Stimulated activated effector memory CD8-positive, alpha-beta T cell treated with anti-CD3 and anti-CD28 coated beads, Interleukin-12 subunit alpha, Interleukin-12 subunit beta, amount 100 ng/mL, for 72 hours (primary cell): ENCODE measurements around the gene KIF5A.

Source experiments
- ATAC-seq: fragments of 150-1000 bp; cut with Tn5 transposase; 2 replicates; pipeline ENCODE4 v1.10.0; 2021
- DNase-seq, 2 donors: peaks; one replicate each; pipeline ENCODE4 v3.0.0; 2021 to 2022; ENCODE audit warnings: low spot score in 2 of 2
- H3K27ac Mint-ChIP-seq: one replicate; pipeline ENCODE4 v1.8.0; 2022; ENCODE audit warnings: mild to moderate bottlenecking, mixed read lengths
- H3K36me3 Mint-ChIP-seq: one replicate; pipeline ENCODE4 v1.8.0; 2022; ENCODE audit warnings: mild to moderate bottlenecking, mixed read lengths
- H3K4me1 Mint-ChIP-seq: one replicate; pipeline ENCODE4 v1.8.0; 2022; ENCODE audit warnings: mixed read lengths
- H3K4me3 Mint-ChIP-seq: one replicate; pipeline ENCODE4 v1.8.0; 2022; ENCODE audit warnings: mild to moderate bottlenecking, mixed read lengths
- H3K9me3 Mint-ChIP-seq: one replicate; pipeline ENCODE4 v1.8.0; 2022; ENCODE audit warnings: mixed read lengths

The KIF5A gene

DNA sequence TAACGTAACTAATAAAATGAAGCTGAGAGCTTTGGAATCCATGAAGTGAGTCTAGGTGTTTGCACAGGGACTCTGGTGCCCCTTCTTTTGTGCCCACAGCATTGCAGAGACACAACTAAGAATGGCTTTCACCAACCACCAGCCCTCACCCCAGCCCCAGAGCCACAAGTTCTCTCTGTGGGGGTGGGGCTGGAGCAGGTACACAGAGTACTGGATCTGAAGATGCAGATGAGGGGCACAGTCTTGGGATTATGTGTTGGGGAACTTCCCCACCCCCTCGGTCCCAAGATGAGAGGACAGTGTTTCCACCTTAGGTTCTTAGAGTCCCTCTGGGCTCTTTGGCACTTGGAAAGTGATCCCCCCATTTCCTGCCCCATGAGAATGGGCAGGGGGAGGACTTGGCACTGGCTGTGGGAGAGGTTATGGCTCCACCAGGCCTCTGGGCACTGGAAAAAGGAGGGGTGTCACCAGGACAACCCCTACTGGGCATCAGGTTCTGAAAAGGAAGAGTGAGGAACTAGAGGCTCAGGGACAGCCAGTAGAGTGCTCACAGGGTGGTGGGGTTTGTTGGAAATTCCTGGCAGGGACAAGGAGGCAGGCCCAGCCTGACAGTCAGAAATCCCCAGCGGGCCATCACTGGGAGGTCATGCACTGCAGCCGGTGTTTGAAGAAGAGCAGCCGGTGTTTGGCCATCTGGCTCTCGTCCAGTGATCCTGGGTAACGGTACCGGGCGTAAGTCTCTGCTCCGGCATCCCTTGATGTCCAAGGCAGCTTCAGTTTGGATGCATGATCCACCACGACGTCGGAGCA lies 76.5 kb downstream of the KIF5A start:
- H3K4me3 Mint-ChIP-seq: no peak overlapping the region
- H3K36me3 Mint-ChIP-seq: no peaks in the 10 kb centered on the region
- peak in 1 of 2 donors; percentile 45 for DNase-seq
- H3K27ac Mint-ChIP-seq: no peak overlapping the region
- H3K9me3 Mint-ChIP-seq: no peaks in the 10 kb centered on the region
- peaks cover 31% of the 10 kb centered on the region for H3K4me1 Mint-ChIP-seq
- no peak for ATAC-seq

DNA sequence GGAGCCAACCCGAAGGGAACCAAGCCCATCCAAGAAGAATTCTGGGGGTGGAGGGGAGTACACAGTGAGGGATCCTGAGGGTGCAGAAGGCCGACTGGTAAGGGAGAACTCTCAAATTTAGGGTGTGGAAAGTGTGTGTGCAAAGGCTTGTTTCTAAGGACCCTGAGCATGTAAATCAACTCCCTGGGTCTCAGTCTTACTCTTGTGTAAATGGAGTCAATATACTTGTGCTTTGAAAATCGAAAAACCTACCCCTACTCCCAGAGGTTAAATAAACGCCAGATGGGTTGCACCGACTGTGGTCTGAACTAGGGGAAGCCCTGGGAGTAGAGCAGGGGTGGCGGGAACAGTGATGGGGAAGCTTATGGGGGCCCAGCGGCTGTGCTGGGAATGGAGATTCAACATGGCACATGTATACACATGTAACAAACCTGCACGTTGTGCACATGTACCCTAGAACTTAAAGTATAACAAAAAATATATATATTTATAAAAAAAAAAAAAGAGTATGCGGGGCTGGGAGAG lies 77.1 kb downstream of the KIF5A start:
- Mint-ChIP-seq H3K27ac (no peak overlapping the region), H3K36me3 (no peaks in the 10 kb centered on the region), H3K4me1 (peaks cover 31% of the 10 kb centered on the region), H3K9me3 (no peaks in the 10 kb centered on the region), H3K4me3 (peak overlapping the region; percentile 29)
- no peak for ATAC-seq
- DNase-seq: peak in 1 of 2 donors; percentile 39

DNA sequence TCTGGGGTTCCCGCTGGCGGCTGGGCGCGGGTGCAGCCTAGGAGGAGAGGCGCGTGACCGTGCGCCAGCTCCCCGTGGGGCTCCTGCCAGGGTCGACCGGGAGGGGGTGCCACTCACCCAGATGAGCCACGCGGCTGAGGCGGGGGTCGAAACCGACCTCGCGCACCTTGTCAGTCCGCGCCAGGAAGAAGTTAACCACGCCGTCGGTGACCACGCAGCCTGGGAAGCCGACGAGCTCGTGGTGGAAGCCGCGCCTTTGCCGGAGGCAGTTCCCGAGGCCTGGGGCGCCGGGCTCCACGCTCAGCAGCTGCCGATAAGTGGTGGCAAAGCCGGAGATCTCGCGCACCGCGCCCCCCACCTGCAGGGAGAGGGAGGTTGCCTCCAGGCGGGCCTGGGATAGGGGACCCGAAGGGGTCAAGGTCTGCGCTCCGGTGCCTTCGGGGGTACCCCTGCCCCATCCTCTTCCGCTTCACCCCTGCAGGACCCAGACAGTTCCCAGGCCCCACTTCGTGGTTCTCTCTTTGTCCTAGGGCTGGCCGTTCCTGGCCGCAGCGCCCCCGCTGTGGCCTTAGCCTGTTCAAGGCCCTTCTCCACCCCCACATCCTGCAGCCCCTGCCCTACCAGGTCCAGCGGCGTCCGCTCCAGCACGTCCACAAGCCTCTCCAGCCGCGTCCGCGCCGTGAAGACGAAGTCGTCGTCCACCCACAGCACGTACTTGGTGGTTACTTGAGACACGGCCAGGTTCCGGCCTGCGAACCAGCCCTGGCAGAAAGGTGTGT lies 77.8 kb downstream of the KIF5A start:
- Mint-ChIP-seq H3K36me3 (no peaks in the 10 kb centered on the region), H3K27ac (no peak overlapping the region), H3K4me3 (peak overlapping the region; percentile 29), H3K4me1 (peaks cover 30% of the 10 kb centered on the region), H3K9me3 (no peaks in the 10 kb centered on the region)
- DNase-seq (peak in 1 of 2 donors; percentile 52), ATAC-seq (peak; percentile 46)

DNA sequence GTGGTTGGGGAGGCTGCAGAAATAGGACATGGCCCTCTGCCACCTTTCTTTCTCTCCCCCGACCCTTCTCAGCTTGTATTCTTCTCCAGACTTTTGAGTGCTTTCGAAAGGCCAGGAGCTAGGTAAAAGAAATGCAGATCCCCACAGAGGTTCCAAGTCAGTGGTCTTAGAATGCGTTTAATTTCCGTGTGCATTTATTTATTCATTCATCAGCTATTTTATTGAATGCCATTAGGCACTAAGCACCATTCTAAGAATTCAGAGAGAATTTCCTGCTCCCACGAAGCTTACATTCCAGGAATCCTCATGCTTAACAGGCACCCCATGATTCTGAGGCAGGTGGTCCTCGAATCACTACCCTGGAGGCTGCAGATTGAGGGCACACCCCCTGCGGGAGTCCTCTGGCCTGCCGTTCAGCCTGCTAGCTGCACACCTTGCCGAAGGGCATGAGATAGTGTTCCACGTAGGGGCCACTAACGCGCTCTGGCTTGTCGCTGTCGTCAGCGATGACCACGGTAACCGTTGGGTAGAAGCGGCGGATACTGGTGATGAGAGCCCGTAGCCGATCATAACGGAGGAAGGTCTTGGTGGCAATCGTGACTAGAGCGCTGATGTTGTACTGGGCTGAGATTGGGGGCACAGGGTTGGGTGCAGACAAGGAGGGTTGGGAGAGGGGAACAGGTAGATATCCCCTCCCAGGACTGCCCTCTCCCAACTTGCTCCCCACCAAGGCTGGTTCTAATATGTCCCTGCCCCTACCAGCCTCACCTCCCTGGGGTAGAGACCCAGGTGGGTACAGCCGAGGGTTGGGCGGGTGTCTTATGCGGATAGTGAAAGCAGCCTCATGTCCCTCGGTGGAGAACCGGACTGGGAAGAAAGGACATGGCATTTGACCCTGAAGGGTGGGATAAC lies 78.7 kb downstream of the KIF5A start:
- H3K9me3 Mint-ChIP-seq: no peaks in the 10 kb centered on the region
- H3K4me3 Mint-ChIP-seq: peak overlapping the region; percentile 29
- ATAC-seq: no peak
- H3K36me3 Mint-ChIP-seq: no peaks in the 10 kb centered on the region
- DNase-seq: peak in 1 of 2 donors; percentile 45
- H3K27ac Mint-ChIP-seq: no peak overlapping the region
- peaks cover 35% of the 10 kb centered on the region for H3K4me1 Mint-ChIP-seq

DNA sequence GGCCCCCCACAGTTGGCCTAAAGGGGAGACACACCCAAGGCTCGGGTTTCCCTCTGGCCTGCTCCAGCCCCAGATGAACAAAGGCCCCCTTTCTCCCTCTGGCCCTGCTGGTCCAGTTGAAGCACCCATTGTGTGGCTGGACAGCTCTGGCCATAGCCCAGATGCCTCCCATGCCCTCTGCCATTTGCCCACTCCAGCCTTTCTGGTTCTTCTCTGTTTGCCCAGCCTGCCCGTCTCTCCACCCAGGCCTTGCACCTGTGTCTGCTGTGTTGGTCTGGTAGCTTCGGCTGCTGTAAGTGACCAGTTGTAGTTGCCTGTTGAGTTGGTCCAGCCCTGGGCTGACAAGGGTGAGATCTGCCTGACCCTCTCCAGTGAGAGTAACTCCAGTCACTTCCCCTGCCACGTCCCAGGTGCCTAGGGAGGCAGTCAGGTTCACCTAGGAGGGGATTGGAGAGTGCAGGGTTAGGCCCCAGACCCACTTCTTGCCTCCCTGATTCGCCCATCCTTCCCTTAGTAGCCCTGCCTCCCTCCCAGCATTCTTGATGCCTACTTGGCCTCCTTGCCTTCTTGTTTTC lies 80.1 kb downstream of the KIF5A start:
- H3K27ac Mint-ChIP-seq: no peak overlapping the region
- DNase-seq (peak in 1 of 2 donors; percentile 48), ATAC-seq (no peak)
- H3K4me3 Mint-ChIP-seq: no peak overlapping the region
- no peaks in the 10 kb centered on the region for H3K36me3 Mint-ChIP-seq
- no peaks in the 10 kb centered on the region for H3K9me3 Mint-ChIP-seq
- peaks cover 37% of the 10 kb centered on the region for H3K4me1 Mint-ChIP-seq

DNA sequence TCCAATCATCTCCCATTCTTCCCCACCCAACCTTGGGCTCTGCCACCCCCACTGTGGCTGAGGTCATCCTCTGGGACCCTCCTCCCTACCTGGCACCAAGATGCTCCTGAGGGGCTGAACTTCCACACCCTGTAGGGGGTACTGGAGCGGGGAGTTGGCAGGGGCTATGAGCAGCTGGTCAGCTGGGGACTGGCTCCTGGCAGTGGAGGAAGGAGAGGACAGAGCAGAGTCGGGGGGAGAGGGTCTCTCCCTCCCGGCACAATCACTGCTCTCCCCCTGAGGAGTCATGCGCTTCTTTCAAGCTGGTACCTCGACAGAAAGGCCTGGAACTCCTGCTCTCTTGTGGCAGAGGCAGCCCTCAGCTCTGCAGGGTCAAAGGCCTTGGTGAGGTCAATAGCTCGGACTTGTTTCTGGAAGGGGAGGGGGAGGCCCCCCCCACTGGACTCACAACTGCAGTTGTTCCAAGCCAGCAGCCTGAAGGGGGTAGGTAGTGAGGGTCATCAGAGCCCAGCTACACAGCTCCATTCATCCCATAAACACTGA lies 81.1 kb downstream of the KIF5A start:
- peak in 1 of 2 donors; percentile 49 for DNase-seq
- ATAC-seq: no peak
- Mint-ChIP-seq H3K4me1 (peaks cover 37% of the 10 kb centered on the region), H3K9me3 (no peaks in the 10 kb centered on the region), H3K27ac (no peak overlapping the region), H3K4me3 (peak overlapping the region; percentile 75), H3K36me3 (no peaks in the 10 kb centered on the region)

DNA sequence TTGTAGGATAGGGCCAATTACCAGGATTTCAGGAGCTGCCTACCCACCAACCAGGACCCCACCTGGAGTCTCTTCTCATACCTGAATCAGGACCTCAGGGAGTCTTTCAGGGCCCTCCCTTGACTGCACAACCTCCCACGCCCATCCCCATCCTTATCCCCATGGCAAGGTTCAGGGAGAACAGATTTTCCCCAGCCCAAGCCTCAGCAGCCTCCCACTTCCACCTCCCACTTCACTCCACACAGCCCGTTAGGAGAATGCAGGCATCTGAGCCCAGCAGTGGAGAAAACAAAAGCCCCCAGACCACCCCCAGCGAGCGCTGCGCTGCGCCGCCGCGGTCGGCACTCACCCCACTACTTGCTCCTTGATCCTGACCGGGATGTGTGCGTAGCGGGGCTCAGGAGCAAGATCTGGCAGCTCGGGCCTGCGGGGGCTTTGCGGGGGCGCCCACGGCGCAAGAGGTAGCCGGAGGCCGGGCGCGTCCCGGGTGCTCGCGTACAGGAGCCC lies 81.8 kb downstream of the KIF5A start:
- peaks cover 33% of the 10 kb centered on the region for H3K4me1 Mint-ChIP-seq
- H3K9me3 Mint-ChIP-seq: no peaks in the 10 kb centered on the region
- DNase-seq: no peak
- no peaks in the 10 kb centered on the region for H3K36me3 Mint-ChIP-seq
- ATAC-seq: no peak
- peak overlapping the region; percentile 75 for H3K4me3 Mint-ChIP-seq
- no peak overlapping the region for H3K27ac Mint-ChIP-seq

DNA sequence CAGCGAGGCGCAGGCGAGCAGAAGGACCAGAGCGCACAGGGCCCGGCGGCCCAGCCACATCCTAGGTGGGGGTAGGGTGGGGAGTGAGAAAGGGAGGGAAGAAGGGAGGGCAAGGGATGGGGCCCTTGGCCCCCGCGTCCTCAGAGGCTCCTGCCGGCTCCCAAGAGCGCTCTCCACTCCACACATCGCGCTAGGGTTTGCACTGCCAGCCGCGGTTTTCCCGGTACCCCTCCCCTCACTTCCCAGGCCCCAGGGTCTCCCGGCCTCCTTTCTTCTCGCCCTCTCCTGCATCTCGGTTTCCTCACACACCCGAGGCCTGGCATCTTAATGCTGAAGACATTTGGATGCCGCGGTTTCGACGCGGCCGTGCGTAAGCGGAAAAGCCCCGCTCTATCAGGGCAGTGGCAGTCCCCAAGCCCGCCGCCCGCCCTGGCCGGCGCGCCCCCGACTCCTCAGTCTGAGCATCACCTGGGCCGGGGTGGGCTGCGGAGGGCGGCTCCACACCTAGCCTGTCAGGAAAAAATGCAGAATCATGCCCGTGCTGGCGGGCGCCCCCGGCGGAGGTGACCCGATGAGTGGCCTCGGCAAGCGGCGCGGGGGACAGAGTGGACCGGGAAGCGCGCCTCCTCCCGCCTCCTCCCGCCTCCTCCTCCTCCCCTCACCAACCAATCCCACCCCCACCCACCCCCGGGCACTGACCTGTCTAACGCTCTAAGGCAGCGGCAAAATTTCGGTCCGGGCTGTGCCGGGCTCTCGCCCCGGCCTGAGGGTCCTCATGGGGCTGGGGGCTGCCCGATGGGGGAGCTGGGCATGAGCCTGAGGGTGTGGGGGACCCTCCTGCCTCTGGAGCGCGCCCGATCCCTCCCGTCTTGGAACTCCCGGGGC lies 82.5 kb downstream of the KIF5A start:
- peak in 1 of 2 donors; percentile 68 for DNase-seq
- H3K4me3 Mint-ChIP-seq: peak overlapping the region; percentile 75

DNA sequence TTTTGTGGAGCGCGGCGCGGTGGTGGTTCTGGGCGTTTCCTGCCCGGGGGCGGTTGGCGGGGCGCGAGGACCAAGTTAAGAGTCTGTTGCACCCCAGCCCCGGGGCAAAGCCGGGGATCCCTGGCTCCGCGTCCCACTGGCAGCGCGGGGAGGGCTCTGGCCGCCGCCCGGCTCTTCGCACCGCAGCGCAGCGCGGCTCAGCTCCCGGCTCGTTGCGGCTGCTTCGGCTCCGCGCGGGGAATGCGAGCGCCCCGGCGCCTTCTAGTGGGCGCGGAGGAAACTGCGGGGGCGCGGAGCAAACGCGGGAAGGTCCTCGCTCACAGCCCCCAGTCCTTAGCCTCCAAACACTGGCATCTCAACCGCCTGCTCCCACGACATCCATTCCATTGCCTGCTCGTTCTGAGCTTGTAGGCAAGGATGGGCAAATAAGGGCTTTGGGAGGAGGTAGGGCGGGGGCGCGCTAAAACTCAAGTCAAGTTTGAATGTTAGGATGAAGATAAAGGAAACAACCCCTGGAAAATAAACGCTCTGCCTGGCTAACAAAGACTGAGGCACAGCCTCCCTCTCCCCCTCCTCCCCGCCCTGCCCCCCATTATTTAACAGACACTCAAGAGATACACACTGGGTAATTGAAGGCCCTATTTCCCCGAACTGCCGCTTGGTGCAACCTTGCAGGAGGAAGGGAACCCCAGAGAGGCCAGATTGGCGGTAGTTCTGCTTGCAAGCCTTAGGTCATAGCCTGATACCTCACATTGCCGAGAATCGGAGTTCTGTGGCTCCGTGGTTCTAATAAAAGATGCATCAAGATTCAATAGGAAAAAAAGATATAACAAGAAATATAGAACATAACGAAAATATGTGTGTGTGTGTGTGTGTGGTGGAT lies 83.4 kb downstream of the KIF5A start, which contains the start of gene B4GALNT1:
TSS of gene B4GALNT1 (minus strand) at position 244 of the 883 bp plus-strand sequence. CDS start 1,069 bp downstream, outside the sequence.
- H3K36me3 Mint-ChIP-seq: no peaks in the 10 kb centered on the region
- peaks cover 21% of the 10 kb centered on the region for H3K4me1 Mint-ChIP-seq
- H3K27ac Mint-ChIP-seq: no peak within 1 kb of the TSS
- peak within 1 kb of the TSS; percentile 75 for H3K4me3 Mint-ChIP-seq
- no peaks in the 10 kb centered on the region for H3K9me3 Mint-ChIP-seq
- ATAC-seq: peak; percentile 87
- DNase-seq: peak; percentile 66 to 83

More for the DNA sequence above, 82.5 kb downstream of the KIF5A start:
- Mint-ChIP-seq H3K36me3 (no peaks in the 10 kb centered on the region), H3K27ac (no peak overlapping the region), H3K9me3 (no peaks in the 10 kb centered on the region), H3K4me1 (peaks cover 27% of the 10 kb centered on the region)
- ATAC-seq: peak; percentile 46
